ENCODE data around the gene EPAS1.

GRCh38 chr2:46306330-46306751, 9.1 kb downstream of the EPAS1 start:
- TF ChIP-seq CTCF (IDR thresholded peaks at IDR 0.05) (no peak), POLR2A (IDR thresholded peaks at IDR 0.05) (no peak)

Data from heart left ventricle (tissue), 13 donors.